H54 (cell line): ENCODE data around the gene TCF7L1.
"Not testable (repeated sequence)": the region's sequence is repeated elsewhere in the genome, so short reads cannot be mapped to it uniquely, and the experiment has no call there.

Experiments used
- DNase-seq: peaks from one replicate; pipeline ENCODE4 v3.0.0; 2011; ENCODE audit warnings: low spot score, mixed read lengths; ENCODE audit not compliant: insufficient read length
- FAIRE-seq: peaks from 3 replicates; lab custom pipeline; 2011; peaks lifted over from hg19 to GRCh38; lab: Jason Lieb, UNC
- POLR2A ChIP-seq: IDR thresholded peaks from 2 replicates; pipeline ENCODE4 v1.6.1; 2011; ENCODE audit warnings: low read depth, mild to moderate bottlenecking, low read length

TCF7L1 gene

GRCh38 chr2:85114586-85115330 is 18.4 kb upstream of the TCF7L1 start:
- DNase-seq (no peak), FAIRE-seq (no peak)
- no peak for TF ChIP-seq POLR2A

- FAIRE-seq (no peak), DNase-seq (no peak)
- TF ChIP-seq POLR2A: no peak
Measured at GRCh38 chr2:85116207-85116606, 17.0 kb upstream of the TCF7L1 start.

GRCh38 chr2:85119900-85120299 is 13.3 kb upstream of the TCF7L1 start:
- DNase-seq (no peak), FAIRE-seq (no peak)
- TF ChIP-seq POLR2A: no peak

GRCh38 chr2:85120363-85120762 is 12.8 kb upstream of the TCF7L1 start:
- FAIRE-seq (no peak), DNase-seq (no peak)
- TF ChIP-seq POLR2A: no peak

- not testable (repeated sequence) for FAIRE-seq
Measured at GRCh38 chr2:85126462-85126861, 6.7 kb upstream of the TCF7L1 start.

GRCh38 chr2:85129861-85130260 is 3.3 kb upstream of the TCF7L1 start:
- no peak for DNase-seq
- TF ChIP-seq POLR2A: no peak
- FAIRE-seq: no peak

More at GRCh38 chr2:85126462-85126861, 6.7 kb upstream of the TCF7L1 start:
- DNase-seq: not testable (repeated sequence)

GRCh38 chr2:85130407-85130806 is 2.8 kb upstream of the TCF7L1 start:
- DNase-seq (no peak), FAIRE-seq (no peak)
- no peak for TF ChIP-seq POLR2A

GRCh38 chr2:85131116-85131515 is 2.1 kb upstream of the TCF7L1 start:
- DNase-seq (no peak), FAIRE-seq (no peak)
- TF ChIP-seq POLR2A: no peak

GRCh38 chr2:85132397-85132796 is 795 bp upstream of the TCF7L1 start:
- no peak for DNase-seq
- no peak for FAIRE-seq
- no peak for TF ChIP-seq POLR2A

GRCh38 chr2:85133751-85134254 is 611 bp downstream of the TCF7L1 start:
- no peak for TF ChIP-seq POLR2A
- FAIRE-seq (no peak), DNase-seq (no peak)

- FAIRE-seq (no peak), DNase-seq (no peak)
Measured at GRCh38 chr2:85134255-85134895, 1.2 kb downstream of the TCF7L1 start.

GRCh38 chr2:85134896-85135659 is 1.9 kb downstream of the TCF7L1 start:
- DNase-seq (no peak), FAIRE-seq (no peak)
- no peak for TF ChIP-seq POLR2A

More at GRCh38 chr2:85134255-85134895, 1.2 kb downstream of the TCF7L1 start:
- TF ChIP-seq POLR2A: no peak

- no peak for FAIRE-seq
- no peak for DNase-seq
- TF ChIP-seq POLR2A: no peak
Measured at GRCh38 chr2:85135660-85135914, 2.4 kb downstream of the TCF7L1 start.

- FAIRE-seq: no peak
- TF ChIP-seq POLR2A: no peak
Measured at GRCh38 chr2:85137156-85137555, 4.0 kb downstream of the TCF7L1 start.

GRCh38 chr2:85143463-85144082 is 10.4 kb downstream of the TCF7L1 start:
- FAIRE-seq (no peak), DNase-seq (no peak)
- TF ChIP-seq POLR2A: no peak

More at GRCh38 chr2:85137156-85137555, 4.0 kb downstream of the TCF7L1 start:
- no peak for DNase-seq
